ENCODE results near the gene ATP8A2.
A peak's percentile ranks its signal among the peaks of the same experiment; 100 is the strongest.
"Not testable (repeated sequence)": the region's sequence is repeated elsewhere in the genome, so short reads cannot be mapped to it uniquely, and the experiment has no call there.

Gene ATP8A2

DNA sequence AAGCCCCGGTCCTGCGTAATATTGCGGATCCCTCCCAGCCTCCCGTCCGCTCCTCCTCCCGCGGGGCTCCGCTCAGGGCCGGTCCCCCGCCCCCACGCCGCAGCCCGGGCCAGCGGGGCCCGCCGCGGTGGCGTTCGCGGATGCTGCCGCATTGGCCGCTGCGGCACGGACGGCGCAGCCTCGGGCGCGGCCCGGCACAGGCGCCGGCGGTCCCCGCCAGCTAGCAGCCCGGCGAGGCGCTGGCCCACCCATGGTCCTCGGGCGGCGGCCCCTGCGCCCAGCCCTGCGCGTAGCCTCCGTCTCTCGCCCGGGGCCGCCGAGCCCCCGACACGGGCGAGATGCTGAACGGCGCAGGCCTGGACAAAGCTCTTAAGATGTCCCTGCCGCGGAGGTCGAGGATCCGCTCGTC lies at the start of gene ATP8A2:
TSS of gene ATP8A2 (plus strand) at position 100 of the 409 bp plus-strand sequence. CDS start at position 339, 239 bp downstream.
- no peak for DNase-seq (ENCODE audit: low spot score)

DNA sequence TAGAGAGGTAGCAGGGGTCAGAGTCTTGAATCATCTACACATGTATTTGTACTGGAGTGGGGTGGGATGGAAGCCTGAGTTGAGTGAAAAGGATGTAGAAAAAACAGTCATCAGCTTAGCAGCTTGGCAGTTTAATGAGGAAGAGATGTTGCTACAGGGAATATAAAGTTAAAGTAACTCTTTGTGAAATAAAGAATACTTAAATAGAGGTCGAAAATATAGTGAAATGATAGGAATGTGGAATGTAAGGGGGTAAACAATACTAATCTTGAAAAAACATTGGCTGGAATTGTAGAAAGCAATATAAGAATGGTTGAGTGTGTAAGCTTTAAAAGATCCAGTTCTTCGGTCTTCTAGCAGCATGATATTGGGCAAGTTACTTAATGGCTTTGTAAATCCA lies 47.7 kb upstream of the ATP8A2 start:
- no peak for DNase-seq (ENCODE audit: low spot score)

DNA sequence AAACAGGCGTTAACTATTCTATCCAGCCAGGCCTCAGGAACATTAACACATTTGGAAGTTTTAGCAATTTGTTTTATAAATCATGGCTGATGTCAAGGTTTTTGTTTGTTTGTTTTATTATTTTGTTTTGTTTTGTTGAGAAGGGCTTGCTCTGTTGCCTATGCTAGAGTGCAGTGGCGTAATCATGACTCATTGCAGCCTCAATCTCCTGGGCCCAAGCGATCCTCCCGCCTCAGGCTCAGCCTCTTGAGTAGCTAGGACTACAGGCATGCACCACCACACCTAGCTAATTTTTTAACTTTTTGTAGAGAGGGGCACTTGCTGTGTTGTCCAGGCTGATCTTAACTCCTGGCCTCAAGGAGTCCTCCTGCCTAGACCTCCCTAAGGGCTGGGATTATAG lies 42.1 kb upstream of the ATP8A2 start:
- DNase-seq (ENCODE audit: low spot score) = no peak

DNA sequence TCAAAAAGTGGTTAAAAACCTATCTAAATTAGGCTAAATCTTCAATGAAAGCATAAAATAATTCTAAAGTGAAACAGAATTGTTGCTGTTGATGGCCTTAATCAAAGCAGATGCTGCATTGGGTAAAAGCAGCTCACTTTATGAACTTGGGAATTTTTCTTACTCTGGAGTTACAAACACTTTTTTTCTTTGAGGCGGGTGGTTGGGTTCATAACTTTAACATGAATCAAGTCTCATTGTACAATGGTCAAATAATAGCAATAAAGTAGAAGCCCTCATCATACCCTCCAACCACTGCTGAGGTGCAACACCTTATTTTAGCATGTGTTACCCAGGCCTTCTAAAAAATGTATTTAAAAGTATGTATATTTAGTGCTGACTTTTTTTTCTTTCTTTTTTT lies 41.2 kb upstream of the ATP8A2 start:
- no peak for DNase-seq (ENCODE audit: low spot score)

DNA sequence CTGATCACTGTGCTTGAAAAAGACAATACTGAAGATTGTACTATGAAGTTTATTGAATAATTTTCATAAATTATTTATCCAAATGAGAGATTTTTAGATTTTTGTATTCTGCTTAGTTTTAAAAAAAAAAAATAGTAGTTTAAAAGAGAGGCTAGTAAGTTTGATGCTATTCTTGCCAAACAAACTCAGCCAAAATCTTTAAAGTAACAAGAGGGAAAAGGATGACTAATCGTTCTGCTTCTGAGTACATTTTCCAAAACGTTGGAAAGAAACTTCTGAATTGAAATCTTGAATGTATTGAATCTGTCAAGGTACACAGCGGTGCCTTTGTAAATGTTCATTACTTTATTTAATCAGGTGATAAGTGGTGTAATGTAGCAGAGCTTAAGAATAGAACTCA lies 35.9 kb upstream of the ATP8A2 start:
- no peak for DNase-seq (ENCODE audit: low spot score)

DNA sequence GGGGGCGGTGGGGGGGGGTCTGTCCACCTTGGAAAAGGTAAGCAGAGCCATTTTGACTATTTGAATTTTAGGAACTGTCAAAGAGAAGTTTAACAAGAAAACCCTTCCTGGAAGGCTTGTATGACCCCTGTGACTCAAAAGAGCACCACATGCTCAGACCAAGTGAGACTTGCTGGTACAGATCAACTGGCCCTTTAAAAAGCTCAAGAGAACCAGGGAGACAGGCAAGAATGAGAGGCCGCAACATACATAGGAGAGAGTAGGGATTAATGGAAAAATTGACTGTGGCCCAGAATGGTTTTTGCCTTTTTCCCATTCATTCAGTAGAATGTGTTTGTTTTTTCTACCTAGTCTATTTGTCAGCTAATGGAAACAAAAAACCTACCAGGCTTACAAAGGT lies 26.2 kb upstream of the ATP8A2 start:
- DNase-seq (ENCODE audit: low spot score) = no peak

DNA sequence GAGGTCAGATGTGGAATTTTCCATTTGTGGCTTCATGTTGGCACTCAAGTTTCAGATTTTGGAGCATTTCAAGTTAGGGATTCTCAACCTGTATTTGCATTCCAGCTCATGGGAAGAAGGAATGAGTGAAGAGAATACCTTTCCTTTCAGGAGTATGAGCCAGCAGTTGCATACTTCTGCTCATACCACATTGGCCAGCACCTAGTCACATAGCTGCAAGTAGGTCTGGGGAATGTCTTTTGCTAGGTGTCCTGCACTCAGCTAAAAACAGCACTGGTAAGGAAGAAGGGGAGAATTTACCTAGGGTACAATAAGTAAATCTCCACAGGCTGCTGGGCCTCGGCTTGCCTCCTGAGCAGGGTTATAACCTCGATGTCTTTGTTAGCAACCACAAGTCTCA lies 24.6 kb upstream of the ATP8A2 start:
- DNase-seq (ENCODE audit: low spot score) = no peak

DNA sequence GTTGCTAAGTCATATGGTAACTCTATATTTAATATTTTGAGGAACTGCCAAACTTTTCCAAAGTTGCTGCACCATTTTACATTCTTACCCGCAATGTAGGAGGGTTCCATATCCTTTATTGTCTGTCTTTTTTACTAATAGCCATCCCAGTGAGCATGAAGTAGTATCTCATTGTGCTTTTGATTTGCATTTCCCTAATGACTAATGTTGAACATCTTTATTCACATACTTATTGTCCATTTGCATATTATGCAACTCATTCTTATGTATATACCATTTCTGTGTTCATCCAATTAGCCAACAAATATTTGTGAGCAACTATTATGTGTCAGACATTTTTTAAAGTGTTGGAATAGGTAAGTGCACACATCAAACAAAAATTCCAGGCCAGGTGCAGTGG lies 20.4 kb upstream of the ATP8A2 start:
- no peak for DNase-seq (ENCODE audit: low spot score)

DNA sequence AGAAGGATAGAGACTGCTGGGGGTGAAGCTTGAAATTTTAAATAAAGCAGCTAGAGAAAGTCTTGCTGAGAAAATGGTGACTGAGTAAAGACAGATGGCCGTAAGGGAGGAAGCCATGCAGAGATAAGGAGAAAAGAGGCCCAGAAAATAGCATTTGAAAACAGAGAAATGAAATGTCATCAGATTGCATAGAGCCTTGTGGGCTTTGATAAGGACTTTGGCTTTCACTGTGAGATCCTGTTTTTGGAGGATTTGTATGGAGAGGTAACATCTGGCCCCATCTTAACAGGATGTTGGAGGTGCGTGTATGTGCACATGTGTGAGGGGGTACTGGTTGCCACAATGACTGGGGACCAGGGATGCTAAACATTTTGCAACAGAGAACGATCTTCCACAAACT lies 19.5 kb upstream of the ATP8A2 start:
- no peak for DNase-seq (ENCODE audit: low spot score)

DNA sequence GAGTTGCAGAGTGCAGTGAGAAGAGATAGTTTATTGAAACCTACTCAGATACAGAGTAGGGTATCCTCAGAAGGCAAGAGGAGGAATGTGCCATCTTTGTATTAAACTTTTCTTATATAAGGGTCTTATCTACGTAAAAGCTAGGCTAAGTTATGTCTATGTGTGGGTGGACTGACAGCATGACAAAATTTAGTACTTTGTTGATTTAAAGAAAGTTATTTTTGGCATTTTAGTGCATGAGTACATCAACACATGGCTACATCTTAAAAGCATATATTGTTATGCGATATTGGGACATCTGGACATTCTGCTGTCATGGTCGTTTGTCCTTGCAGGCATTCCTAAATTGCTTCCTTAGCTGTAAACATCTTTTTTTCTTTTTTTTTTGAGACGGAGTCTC lies 19.0 kb upstream of the ATP8A2 start:
- DNase-seq (ENCODE audit: low spot score) = no peak

DNA sequence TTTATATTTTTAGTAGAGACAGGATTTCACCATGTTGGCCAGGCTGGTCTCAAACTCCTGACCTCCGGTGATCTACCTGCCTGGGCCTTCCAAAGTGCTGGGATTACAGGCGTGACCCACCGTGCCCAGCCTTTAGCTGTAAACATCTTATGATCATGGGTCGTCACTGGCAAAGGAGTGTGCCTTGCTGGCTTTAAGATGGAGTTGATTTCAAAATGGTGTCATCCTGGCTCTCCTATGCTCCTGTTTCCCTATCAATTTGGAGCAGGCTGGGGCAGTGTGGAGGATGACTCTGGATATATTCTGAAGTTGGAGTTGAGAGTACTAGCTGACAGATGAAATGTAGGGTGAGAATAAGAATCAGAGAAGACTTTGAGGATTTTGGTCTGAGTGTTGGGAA lies 18.4 kb upstream of the ATP8A2 start:
- no peak for DNase-seq (ENCODE audit: low spot score)

DNA sequence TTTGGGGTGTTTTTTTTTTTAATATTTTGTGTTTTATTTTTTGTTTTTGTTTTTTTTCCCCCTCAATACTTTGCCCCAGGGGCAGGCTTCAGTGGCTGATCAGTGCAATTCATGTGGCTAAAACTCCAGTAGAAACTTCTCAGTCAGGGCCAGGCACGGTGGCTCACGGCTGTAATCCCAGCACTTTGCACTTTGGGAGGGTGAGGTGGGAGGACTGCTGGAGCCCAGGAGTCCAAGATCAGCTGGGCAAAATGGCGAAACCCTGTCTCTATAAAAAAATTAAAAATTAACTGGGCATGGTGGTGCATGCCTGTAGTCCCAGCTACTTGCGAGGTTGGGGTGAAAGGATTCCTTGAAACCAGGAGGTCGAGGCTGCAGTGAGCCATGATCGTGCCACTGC lies 17.4 kb upstream of the ATP8A2 start:
- no peak for DNase-seq (ENCODE audit: low spot score)

DNA sequence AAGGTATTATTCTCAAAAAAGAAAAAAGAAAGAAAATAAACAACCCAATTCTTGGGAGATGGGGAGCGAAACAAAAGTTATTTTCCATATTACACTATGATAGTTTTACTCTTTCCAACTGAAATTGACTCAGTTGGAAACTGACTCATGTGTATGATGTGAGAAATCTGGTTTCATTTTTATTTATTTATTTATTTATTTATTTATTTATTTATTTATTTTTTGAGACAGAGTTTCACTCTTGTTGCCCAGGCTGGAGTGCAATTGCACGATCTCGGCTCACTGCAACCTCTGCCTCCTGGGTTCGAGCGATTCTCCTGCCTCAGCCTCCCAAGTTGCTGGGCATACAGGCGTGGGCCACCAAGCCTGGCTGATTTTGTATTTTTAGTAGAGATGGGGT lies 11.3 kb upstream of the ATP8A2 start:
- not testable (repeated sequence) for DNase-seq (ENCODE audit: low spot score)

DNA sequence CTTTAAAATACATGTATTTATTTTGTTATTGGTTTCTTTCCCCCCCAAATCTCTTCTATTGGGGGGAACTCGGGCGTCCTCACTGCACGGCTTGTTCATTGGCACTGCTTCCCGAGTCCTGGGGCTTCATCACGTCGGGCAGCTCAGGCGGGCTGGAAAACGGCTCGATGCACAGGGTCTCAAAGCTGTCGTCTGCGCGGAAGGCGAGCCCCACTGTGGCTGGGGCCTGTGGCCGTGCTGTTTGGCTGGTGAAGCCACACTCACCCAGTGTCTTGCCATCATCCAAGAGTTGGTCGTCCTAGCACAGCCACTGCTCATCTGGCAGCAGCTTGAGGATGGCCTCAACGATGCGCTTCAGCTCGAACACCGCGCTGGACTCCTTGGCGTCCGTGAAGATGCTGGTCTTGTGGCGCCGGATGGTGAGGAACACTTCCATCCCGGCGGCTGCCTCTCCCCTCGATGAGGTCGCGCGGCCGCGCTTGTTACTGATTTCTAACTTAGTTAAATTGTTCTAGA lies 6.0 kb upstream of the ATP8A2 start:
- no peak for DNase-seq (ENCODE audit: low spot score)

DNA sequence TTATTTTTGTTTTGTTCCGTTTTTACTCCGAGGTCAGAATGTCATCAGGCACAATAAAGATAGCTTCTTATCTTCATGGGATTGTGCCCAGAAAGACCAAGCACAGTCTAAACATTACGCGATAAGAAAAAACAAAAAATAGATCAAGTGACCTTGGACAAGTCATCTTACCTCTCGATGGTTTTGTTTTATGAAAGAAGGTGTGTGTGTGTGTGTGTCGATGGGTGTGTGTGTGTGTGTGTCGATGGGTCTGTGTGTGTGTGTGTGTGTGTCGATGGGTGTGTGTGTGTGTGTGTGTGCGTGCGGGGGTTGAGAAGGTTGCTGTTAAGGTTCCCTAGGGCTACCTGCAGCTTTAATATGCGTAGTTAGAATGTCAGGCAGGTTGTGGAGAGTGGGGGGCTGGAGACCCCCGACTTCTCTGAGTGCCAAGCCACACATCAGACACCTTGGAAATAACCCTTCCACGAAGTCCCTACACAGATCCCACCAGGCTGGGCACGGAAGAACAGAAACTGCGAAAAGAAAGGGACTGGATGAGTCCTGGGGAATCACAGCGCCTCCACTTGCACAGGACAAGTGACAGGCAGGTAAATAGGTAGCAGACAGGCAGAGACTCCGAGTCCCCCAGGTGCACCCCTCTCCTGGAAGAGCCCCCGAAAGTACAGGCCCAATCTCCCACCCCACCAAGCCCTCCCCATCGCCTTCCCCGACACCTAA lies 458 bp upstream of the ATP8A2 start:
- no peak for DNase-seq (ENCODE audit: low spot score)

DNA sequence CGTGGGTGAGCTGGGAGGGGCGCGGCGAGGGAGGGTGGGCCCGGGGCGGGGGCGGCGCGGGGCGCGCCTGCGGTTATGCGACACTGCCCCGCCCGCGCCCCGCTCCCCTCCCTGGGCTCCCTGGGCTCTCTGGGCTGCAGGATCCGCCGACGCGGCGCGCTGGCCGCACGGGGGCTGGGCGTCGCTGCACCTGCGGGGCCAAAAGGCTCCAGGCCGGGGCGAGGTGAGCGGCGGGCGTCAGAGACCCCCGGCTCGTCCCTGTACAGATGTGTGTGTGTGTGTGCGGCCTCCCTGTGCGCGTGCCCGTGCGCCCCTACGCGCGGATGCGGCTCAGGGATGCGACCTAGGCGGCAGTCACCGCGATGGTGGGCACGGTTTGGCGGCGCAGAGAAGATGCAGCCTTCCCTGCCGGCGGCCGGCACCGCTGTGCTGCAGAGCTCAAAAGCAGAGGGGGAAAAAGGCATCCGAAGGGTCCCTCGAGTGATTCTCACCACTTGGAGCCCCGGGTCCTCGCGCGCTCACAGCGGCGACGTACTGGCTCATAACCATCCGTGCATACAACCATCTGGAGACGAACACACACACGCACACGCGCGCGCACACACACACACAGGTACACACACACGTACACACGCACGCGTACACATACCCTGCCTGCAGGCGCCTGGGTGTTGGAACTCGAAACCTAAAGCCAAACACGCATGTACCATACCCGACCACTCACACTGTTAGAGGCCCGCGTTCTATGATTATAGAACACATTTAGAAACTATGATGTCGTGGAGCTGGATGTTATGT lies 709 bp downstream of the ATP8A2 start:
- DNase-seq (ENCODE audit: low spot score) = no peak

DNA sequence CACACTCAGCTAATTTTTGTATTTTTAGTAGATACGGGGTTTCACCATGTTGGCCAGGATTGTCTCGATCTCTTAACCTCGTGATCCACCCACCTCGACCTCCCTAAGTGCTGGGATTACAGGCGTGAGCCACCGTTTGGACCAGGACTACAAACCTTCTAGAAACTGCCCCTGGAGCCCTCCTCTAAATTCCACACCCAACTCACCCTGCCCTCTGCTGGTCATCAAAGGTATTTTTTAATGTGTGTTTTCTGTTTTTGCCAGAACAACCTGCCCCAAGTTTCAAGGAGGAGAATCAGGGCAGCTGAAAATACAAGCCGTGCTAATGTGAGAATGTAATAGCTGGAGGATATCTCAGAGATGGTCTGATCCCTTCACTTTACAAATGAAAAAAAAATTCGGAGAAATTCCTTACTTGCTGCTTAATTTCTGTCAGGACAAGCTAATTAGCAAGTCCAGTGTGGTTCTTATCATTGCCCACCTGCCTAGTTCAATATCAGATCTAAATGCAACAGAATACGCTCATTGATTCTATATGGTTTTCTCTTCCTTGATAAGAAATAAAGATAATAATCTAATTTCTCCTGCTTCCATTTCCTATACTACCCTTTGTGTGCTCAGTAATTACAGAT lies 4.1 kb downstream of the ATP8A2 start:
- peak; percentile 55 for DNase-seq (ENCODE audit: low spot score)

DNA sequence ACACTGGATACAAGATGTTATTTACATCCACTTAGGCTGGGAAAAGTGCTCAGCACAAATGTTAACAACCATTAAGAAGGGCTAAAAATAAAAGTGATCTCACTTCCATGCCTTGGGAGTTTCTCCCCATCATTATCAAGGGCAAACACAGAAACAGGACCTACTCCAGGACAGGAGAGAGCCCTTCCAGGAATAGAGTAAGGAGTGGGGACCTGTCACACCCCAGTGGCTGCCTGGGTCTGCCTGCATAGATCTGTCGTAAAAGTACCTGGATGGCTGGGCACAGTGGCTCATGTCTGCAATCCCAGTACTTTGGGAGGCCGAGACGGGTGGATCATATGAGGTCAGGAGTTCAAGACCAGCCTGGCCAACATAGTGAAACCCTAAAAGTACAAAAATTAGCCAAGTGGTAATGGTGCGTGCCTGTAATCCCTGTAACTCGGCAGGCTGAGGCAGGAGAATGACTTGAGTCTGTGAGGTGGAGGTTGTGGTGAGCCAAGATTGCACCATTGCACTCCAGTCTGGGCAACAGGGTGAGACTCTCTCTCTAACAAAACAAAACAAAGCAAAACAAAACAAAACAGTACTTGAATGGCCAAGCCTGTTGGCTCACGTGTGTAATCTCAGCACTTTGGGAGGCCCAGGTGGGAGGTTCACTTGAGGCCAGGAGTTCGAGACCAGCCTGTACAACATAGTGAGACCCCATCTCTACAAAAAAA lies 5.6 kb downstream of the ATP8A2 start:
- DNase-seq (ENCODE audit: low spot score) = no peak

DNA sequence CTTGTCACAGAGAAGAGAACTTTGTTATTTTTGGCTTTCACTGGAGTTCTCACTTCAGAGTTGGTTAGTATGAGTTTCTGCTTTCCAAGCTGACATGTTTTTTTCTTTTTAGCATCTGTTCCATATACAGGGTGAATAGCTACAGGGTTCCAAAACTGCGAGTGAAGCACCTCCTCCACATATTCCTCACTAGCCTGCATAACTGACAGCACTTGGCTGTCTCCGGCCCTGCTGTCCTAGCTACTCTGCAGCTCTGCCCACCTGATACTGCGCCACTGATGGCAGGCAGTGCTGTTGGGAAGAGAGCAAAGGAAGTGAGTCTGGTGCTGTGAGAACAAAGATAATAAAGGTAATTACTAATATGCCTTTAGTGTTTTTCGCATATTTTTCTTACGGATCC lies 6.8 kb downstream of the ATP8A2 start:
- DNase-seq (ENCODE audit: low spot score) = no peak

DNA sequence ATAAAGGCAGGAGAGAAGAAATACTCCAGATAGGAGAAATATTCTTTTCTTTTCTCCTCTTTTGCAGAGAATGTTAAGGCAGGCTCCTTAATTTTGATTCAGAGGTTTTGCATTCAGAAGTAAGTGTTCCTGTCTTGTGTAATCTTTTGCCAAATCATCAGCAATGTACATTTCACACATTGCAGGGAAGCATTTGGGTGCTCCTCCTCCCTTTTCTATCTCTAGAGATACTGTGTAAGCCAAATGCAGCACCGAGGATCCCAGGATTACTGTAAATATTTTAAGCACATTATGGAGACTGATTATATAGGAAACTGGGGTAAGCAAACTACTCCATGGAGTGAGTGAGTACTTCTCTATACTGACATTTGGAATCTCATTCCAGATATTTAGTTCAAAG lies 7.2 kb downstream of the ATP8A2 start:
- DNase-seq (ENCODE audit: low spot score) = no peak

DNA sequence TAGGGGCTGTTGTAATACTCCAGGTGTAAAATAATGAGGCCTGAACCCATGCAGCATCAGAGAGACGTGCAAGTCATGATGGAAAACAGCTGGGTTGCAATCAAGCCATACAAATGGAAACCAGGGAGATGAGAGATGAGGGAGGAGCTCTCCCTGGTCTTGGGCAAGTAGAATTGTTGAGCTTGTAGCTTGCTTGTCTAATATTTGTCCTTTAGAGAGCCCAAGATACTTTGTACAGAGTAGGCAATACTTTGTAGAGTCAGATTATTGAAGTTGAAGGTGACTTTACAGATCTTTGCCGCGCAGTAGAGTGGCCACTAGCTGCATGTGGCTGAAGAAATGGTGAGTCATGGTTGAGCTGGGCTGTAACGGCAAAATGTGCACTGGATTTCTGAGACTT lies 8.3 kb downstream of the ATP8A2 start:
- no peak for DNase-seq (ENCODE audit: low spot score)

DNA sequence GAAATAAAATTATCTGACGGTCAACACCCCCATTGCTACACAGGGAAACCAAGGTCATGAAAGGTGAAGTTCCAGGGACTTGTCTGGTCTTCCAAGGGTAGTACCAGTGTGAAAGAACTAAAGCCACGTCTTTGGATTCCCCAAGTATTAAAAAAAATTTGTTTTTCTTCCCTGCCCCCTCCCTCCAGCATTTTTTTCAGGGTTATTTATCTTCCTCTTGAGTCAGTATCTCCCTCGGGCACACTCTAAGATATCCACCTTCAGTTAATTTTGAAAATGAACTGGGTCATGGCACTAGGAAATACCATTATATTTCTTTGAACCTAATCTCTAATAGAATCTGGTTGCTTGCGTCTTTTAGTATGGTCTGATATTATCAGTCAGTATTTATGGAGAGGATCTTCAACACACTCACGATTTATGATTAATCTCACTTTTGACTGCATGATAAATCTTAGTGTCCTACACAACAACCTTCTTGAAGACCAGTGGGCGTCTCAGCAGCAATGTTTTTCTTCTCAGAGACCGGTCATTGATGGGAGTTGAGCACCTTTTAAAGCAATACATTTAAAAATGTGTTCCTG lies 9.1 kb downstream of the ATP8A2 start:
- DNase-seq (ENCODE audit: low spot score) = no peak
